Activated naive CD4-positive, alpha-beta T cell treated with anti-CD3 and anti-CD28 coated beads, Interleukin-2, amount 10 ng/mL, durations not matched to agents 5 hours and 36 hours (primary cell): ENCODE data around the gene OR5I1. TPM values are rescaled to one million over a fixed set of nuclear protein-coding genes. Genes with fewer than 3 reads are reported as not detected.

Experiments used
- total RNA-seq, 2 experiments: library from RNA; stranded (reverse); gene quantifications; one replicate each; pipeline ENCODE4 v1.2.3, GENCODE V29; 2021

OR5I1 gene
- not detected for total RNA-seq

DNA sequence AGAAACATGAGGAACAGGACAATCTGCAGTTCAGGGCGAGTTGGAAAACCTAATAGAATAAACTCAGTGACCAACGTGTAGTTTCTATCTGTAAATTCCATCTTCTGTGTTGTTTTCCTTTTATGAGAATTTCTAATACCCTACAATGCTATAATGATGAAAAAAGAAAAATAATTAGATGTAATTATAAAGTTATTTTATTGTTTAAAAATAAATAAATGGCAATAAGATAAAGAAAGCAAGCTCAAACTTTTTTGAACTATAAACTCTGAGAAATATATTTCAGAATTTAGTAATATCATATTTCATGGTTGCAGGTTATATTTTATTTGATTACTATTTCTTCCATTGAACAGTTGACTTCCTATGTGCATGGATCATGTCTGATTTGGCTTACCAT, at the start of gene OR5I1:
OR5I1 (minus strand) TSS at position 101 of the 400 bp plus-strand sequence; CDS start at position 101, 0 bp downstream.

DNA sequence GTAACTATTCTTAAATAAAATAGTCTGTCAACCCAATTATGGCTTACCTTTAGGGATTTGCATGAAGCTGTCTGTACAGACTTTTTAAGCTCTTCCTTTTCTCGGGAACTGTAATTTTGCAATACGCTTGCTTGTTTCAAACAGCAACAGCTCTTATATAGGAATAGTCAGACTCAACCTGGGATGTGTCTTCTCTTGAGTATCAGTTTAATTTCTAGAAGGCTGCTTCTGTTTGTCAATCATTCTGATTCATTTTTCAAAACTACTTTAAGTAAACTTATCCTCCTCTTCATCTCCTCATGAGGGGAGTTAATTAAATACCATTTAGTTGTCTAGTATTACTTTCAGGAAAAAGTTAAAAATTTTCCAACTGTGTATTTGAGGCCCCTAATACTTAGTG, 33.6 kb upstream of the OR5I1 start, which contains the start of gene OR10AG1:
OR10AG1 (minus strand) TSS at position 101 of the 400 bp plus-strand sequence; CDS start at position 63, 38 bp downstream.

DNA sequence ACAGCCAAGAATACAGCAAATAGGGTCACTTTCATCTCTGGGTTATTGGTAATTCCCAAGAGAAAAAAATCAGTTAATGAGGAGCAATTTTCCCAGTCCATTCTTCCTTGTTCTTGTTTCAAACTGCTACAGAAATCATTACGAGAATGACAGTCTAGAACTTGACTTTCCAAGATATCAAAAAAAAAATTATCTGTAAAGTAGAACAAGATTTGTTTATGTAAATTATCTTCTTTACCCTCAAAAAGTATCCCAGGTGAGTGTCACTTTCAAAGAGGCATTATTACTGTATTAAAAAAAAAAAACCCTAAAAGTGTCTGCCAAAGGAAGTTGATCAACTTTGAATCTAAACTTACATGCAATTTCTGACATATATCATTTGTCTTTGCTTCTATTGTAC, 21.7 kb downstream of the OR5I1 start, which contains the start of gene OR5W2:
OR5W2 (minus strand) TSS at position 101 of the 400 bp plus-strand sequence; CDS start at position 101, 0 bp downstream.

Other genes with a start within 250 kb of the OR5I1 start
- not detected for gene OR5D13, start 163.0 kb downstream of the OR5I1 start, total RNA-seq
- gene OR5D14, start 140.8 kb downstream of the OR5I1 start, total RNA-seq: not detected
- not detected for gene OR5L1, start 125.0 kb downstream of the OR5I1 start, total RNA-seq
- gene OR5D18, start 116.8 kb downstream of the OR5I1 start, total RNA-seq: not detected
- gene OR5L2, start 109.2 kb downstream of the OR5I1 start, total RNA-seq: not detected
- not detected for gene OR5D16, start 97.6 kb downstream of the OR5I1 start, total RNA-seq
- gene TRIM51, start 53.1 kb downstream of the OR5I1 start, total RNA-seq: not detected
- not detected for gene OR5W2, start 21.8 kb downstream of the OR5I1 start, total RNA-seq
- not detected for gene OR10AG1, start 33.5 kb upstream of the OR5I1 start, total RNA-seq
- not detected for gene OR5F1, start 58.2 kb upstream of the OR5I1 start, total RNA-seq
- not detected for gene OR5AS1, start 91.3 kb upstream of the OR5I1 start, total RNA-seq
- not detected for gene OR8I2, start 156.9 kb upstream of the OR5I1 start, total RNA-seq
- not detected for gene OR8H2, start 167.3 kb upstream of the OR5I1 start, total RNA-seq
- gene OR8H3, start 186.0 kb upstream of the OR5I1 start, total RNA-seq: not detected
- gene OR8J3, start 203.8 kb upstream of the OR5I1 start, total RNA-seq: not detected
- gene OR8K5, start 223.9 kb upstream of the OR5I1 start, total RNA-seq: not detected
- not detected for gene OR5J2, start 240.2 kb upstream of the OR5I1 start, total RNA-seq